ENCODE results near the gene MAPRE2. TPM values are rescaled to one million over a fixed set of nuclear protein-coding genes. Genes with fewer than 3 reads are reported as not detected.

Gene MAPRE2
- total RNA-seq, 1 donor from 2014 or later: 17.1 TPM

DNA sequence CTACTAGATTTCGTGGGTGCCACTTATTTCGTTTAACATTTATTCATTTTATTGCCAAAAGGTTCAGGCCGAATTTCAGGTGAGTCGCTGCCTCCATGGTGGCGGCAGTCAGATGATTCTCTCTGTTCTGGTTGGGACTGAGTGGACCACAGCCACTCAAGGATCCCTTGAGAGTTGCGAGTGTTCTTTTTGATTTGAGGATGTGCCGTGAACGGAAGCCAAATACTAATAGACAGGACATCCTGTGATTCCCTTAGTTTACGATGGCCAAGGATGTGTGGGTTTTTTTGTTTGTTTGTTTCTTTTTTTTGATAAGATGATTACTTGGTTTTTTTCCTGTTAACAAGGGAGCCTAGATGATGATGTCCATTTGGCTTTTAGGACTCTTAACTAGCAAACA is 13.2 kb downstream of the MAPRE2 start:
- H3K9me3 Mint-ChIP-seq: no peaks in the 10 kb centered on the region
- H3K36me3 Mint-ChIP-seq: no peaks in the 10 kb centered on the region
- H3K4me1 Mint-ChIP-seq: peaks cover 17% of the 10 kb centered on the region
- H3K27me3 Mint-ChIP-seq (ENCODE audit: low read depth): no peaks in the 10 kb centered on the region
- no peak overlapping the region for H3K27ac Mint-ChIP-seq
- DNase-seq (ENCODE audit: low spot score in 2 of 2, unreplicated experiment in 2 of 2): no peak
- TF ChIP-seq, protein P1, sequence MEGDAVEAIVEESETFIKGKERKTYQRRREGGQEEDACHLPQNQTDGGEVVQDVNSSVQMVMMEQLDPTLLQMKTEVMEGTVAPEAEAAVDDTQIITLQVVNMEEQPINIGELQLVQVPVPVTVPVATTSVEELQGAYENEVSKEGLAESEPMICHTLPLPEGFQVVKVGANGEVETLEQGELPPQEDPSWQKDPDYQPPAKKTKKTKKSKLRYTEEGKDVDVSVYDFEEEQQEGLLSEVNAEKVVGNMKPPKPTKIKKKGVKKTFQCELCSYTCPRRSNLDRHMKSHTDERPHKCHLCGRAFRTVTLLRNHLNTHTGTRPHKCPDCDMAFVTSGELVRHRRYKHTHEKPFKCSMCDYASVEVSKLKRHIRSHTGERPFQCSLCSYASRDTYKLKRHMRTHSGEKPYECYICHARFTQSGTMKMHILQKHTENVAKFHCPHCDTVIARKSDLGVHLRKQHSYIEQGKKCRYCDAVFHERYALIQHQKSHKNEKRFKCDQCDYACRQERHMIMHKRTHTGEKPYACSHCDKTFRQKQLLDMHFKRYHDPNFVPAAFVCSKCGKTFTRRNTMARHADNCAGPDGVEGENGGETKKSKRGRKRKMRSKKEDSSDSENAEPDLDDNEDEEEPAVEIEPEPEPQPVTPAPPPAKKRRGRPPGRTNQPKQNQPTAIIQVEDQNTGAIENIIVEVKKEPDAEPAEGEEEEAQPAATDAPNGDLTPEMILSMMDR (IDR thresholded peaks at IDR 0.05; ENCODE audit: unreplicated experiment): no peak
- no peak overlapping the region for H3K4me3 Mint-ChIP-seq

DNA sequence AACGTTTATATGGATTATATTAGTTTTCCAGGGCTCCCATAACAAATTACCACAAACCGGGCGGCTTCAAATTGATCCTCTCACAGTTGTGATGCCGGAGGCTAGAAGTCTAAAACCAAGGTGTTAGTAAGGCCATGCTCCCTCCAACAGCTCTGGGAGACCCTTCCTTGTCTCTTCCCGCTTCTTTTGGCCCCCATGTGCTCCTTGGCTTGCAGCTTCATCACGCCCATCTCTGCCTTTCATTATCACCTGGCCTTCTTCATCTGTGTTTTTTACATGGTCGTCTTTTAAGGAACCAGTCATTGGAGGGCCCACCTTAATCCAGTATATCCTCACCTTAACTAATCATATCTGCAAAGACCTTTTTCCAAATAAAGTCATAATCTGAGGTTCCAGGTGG is 13.9 kb downstream of the MAPRE2 start:
- Mint-ChIP-seq H3K9me3 (no peaks in the 10 kb centered on the region), H3K4me3 (no peak overlapping the region), H3K4me1 (peaks cover 11% of the 10 kb centered on the region), H3K27me3 (ENCODE audit: low read depth) (no peaks in the 10 kb centered on the region), H3K36me3 (no peaks in the 10 kb centered on the region), H3K27ac (no peak overlapping the region)
- TF ChIP-seq, protein P1 (IDR thresholded peaks at IDR 0.05; ENCODE audit: unreplicated experiment): no peak
- DNase-seq (ENCODE audit: low spot score in 2 of 2, unreplicated experiment in 2 of 2): no peak

DNA sequence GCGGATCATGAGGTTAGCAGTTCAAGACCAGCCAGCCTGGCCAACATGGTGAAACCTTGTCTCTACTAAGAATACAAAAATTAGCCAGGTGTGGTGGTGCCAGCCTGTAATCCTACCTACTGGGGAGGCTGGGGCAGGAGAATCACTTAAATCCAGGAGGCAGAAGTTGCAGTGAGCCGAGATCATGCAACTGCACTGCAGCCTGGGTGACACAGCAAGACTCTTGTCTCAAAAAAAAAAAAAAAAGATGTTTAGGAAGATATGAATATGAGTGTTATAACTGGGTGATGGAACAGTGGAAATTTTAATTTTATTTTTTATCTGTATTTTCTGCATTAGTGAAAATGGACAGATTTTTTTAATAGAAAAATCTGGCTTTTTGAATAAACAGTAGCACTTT is 14.5 kb downstream of the MAPRE2 start:
- TF ChIP-seq, protein P1 (IDR thresholded peaks at IDR 0.05; ENCODE audit: unreplicated experiment): no peak
- Mint-ChIP-seq H3K27me3 (ENCODE audit: low read depth) (no peaks in the 10 kb centered on the region), H3K4me3 (no peak overlapping the region), H3K9me3 (no peaks in the 10 kb centered on the region), H3K4me1 (peaks cover 5% of the 10 kb centered on the region), H3K27ac (no peak overlapping the region), H3K36me3 (no peaks in the 10 kb centered on the region)
- DNase-seq (ENCODE audit: low spot score in 2 of 2, unreplicated experiment in 2 of 2): no peak

DNA sequence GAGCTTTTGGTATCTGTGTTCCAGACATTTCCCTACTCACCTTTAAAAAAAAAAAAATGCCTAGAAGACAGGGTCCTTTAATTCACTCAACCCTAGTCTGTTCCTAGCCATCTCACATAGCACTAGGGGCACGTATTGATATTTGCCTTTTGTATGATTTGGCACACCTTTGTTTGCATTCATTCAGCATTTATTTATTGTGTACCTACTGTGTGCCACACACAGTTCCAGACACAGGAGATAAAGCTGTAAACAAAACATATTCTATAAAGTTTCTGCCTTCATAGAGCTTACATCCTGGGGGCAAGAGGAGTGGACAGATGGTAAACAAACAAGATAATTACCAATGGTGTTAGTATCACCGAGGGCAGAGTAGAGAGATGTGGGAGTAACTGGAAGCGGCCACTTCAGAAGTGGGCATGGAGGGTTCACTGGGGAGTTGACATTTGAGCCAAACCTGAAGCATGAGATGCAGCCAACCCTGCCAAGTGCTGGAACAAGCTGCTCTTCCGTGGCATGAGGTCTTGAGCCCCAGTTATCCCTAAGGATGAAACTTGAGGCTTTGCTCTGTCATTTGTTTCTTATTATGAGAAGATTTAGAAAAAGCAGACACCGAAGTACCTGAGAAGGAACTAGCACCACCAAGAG is 18.2 kb downstream of the MAPRE2 start:
- Mint-ChIP-seq H3K4me1 (no peaks in the 10 kb centered on the region), H3K27me3 (ENCODE audit: low read depth) (no peaks in the 10 kb centered on the region), H3K36me3 (no peaks in the 10 kb centered on the region), H3K4me3 (no peak overlapping the region), H3K27ac (no peak overlapping the region), H3K9me3 (no peaks in the 10 kb centered on the region)
- TF ChIP-seq, protein P1 (IDR thresholded peaks at IDR 0.05; ENCODE audit: unreplicated experiment): no peak
- no peak for DNase-seq (ENCODE audit: low spot score in 2 of 2, unreplicated experiment in 2 of 2)

DNA sequence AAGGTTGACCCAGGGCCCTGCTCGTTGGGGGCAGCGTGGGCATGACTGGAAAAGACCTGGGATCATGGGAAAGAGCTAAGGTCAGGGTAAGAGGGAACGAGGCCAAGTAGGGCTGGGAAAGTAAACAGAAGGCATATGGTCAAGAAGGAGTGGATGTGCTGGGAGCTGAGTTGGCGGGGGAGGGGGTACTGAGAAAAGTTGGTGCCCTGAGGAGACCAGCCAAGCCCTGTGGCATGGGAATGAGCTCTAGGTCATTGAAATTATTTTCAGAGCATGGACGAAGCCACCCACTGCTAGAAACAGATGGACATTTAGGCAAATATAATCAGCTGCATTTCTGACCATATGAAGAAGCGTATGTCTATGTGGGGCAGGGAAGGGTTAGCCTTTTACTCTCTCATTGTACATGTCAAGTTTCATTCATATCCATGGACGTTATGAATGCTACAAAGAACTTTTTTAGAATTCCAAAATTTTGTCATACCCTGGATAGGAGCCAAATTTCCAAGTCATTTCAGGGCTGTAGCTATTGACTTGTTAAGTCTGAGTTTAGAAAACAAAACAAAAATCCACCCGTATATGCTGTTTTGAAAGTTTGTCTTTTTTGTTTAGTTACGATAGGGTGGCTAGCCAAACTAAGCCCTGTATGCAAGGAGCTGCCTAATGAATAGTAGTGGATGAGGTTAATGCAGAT is 19.1 kb downstream of the MAPRE2 start:
- H3K27ac Mint-ChIP-seq: no peak overlapping the region
- H3K4me3 Mint-ChIP-seq: no peak overlapping the region

More for the DNA sequence above, 19.1 kb downstream of the MAPRE2 start:
- TF ChIP-seq, protein P1 (IDR thresholded peaks at IDR 0.05; ENCODE audit: unreplicated experiment): no peak
- Mint-ChIP-seq H3K36me3 (no peaks in the 10 kb centered on the region), H3K4me1 (no peaks in the 10 kb centered on the region), H3K27me3 (ENCODE audit: low read depth) (no peaks in the 10 kb centered on the region), H3K9me3 (no peaks in the 10 kb centered on the region)
- no peak for DNase-seq (ENCODE audit: low spot score in 2 of 2, unreplicated experiment in 2 of 2)
